ENCODE data around the gene ASPHD2.
A peak's percentile ranks its signal among the peaks of the same experiment; 100 is the strongest.

The ASPHD2 gene

DNA sequence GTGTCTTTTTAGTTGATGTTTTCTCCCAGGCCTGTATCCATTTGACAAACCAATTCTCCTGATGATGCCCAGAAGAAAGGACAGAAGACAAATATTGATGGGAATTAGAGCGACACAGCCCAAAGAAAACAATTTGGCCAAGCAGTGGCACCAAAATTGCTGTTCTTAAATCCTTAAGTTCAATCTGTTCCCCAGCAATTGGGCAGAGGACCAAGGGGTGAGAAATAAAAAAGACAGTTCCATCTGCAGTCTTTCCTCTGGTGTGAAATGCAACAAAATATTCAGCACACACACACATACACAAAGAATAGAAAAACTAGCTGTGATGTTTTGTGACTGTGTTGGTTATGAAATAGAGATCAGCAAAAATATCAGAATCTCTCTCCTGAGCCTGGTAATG, 38.0 kb upstream of the ASPHD2 start:
- TF ChIP-seq, protein P1, sequence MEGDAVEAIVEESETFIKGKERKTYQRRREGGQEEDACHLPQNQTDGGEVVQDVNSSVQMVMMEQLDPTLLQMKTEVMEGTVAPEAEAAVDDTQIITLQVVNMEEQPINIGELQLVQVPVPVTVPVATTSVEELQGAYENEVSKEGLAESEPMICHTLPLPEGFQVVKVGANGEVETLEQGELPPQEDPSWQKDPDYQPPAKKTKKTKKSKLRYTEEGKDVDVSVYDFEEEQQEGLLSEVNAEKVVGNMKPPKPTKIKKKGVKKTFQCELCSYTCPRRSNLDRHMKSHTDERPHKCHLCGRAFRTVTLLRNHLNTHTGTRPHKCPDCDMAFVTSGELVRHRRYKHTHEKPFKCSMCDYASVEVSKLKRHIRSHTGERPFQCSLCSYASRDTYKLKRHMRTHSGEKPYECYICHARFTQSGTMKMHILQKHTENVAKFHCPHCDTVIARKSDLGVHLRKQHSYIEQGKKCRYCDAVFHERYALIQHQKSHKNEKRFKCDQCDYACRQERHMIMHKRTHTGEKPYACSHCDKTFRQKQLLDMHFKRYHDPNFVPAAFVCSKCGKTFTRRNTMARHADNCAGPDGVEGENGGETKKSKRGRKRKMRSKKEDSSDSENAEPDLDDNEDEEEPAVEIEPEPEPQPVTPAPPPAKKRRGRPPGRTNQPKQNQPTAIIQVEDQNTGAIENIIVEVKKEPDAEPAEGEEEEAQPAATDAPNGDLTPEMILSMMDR (IDR thresholded peaks at IDR 0.05; ENCODE audit: borderline replicate concordance, control extremely low read depth, extremely low read depth, insufficient read depth, missing control alignments), result no peak
- in situ Hi-C loops (cut with MboI; ENCODE audit: low sequenced_read_pairs, unreplicated experiment), result no loop called here
- DNase-seq (ENCODE audit: low spot score), result no peak

DNA sequence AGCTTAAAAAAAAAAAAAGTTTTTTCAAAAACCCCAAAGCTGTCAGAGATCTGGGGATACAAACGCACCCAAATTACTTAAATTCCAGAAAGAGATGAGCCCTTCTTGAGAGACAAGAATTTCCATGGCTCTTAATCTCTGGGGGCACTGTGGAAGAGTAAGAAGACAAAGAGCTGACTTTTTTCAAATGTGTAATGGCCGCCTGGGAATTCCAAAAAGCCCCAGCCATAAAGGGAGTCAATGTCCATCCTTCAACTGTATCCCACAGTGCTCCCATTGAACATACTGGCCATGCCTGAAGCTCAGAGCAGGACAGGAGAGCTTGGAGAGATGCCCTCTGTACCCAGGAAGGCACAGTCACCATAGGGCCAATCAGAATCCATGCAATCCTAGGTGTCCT, 37.4 kb upstream of the ASPHD2 start:
- no peak for DNase-seq (ENCODE audit: low spot score)
- in situ Hi-C loops (cut with MboI; ENCODE audit: low sequenced_read_pairs, unreplicated experiment), result no loop called here
- TF ChIP-seq, protein P1 (IDR thresholded peaks at IDR 0.05; ENCODE audit: borderline replicate concordance, control extremely low read depth, extremely low read depth, insufficient read depth, missing control alignments), result no peak

DNA sequence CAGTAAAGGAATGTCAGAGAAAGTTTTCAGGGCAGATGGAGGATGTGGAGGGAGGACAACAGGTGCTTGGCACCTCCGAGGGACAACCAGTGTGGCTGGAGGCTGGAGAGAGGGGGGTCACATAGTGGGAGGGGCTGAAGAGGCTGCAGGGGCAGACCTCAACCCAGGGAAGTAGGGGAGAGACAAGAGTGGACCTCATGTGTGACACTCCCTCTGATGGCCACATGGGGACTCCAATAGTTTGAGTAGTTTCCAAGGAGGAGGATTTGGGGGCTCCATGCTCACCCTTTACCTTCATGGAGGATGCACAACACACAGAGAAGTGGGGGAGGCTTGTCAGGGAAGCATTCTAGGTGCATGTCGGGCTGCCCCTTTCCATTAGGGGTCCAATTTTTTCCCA, 35.1 kb upstream of the ASPHD2 start:
- no peak for DNase-seq (ENCODE audit: low spot score)
- in situ Hi-C loops (cut with MboI; ENCODE audit: low sequenced_read_pairs, unreplicated experiment), result no loop called here
- TF ChIP-seq, protein P1 (IDR thresholded peaks at IDR 0.05; ENCODE audit: borderline replicate concordance, control extremely low read depth, extremely low read depth, insufficient read depth, missing control alignments), result no peak

DNA sequence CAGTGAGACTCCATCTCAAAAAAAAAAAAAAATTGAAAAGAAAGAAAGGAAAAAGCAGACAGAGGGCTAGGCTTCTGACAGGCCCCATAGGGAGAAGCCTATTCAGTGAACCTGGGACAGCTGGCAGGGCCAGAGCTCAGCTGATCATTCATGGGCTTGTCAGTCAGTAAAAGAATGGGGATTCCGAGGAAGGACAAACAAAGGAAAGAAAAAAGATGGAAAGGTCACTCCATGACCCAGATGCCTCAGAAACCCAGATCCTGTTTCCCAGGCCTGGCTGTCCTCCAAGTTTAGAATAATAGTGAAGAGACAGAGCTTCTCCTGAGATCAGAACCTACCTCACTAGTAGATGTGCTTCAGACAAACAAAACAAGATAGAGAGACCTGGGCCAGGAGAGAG, 34.3 kb upstream of the ASPHD2 start:
- in situ Hi-C loops (cut with MboI; ENCODE audit: low sequenced_read_pairs, unreplicated experiment), result no loop called here
- no peak for DNase-seq (ENCODE audit: low spot score)
- TF ChIP-seq, protein P1 (IDR thresholded peaks at IDR 0.05; ENCODE audit: borderline replicate concordance, control extremely low read depth, extremely low read depth, insufficient read depth, missing control alignments), result no peak

DNA sequence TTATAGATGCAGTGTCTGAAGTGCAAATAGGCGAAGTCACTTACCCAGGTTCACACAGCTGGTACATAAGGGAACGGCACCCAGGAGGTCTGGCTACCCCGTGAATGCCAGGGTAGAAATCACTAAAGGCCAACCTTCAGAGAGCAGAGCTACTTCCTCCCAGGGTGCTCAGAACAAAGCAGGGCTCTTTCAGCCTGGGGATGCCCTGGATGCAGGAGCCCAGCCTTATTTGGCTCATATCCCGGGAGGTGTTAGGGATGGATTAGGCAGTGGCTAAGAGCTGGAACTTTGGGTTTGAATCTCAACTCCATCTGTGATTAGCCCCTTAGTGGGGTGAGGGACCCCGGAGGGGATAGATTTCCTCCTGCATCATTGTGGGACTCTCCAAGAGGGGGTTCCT, 33.1 kb upstream of the ASPHD2 start:
- DNase-seq (ENCODE audit: low spot score), result no peak
- in situ Hi-C loops (cut with MboI; ENCODE audit: low sequenced_read_pairs, unreplicated experiment), result no loop called here
- TF ChIP-seq, protein P1 (IDR thresholded peaks at IDR 0.05; ENCODE audit: borderline replicate concordance, control extremely low read depth, extremely low read depth, insufficient read depth, missing control alignments), result no peak

DNA sequence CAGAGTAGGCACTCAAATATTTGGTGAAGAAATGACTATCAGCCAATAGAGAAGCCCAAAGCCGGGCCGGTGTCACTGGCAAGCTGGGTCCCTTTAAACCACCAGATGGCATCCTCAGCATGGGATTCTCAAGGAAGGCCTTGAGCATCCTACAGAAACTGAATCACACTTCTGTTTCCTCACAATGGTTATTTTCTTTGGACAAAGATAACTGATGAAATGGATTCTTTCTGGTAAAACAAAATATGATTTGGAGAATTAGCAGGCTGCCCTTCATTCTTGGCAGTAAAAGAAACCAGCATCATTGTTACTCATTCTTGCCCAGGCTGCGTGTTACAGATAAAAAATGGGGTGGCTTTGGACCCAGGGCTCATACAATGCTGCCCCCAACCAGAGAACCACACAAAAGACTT, 30.3 kb upstream of the ASPHD2 start:
- in situ Hi-C loops (cut with MboI; ENCODE audit: low sequenced_read_pairs, unreplicated experiment), result no loop called here
- TF ChIP-seq, protein P1 (IDR thresholded peaks at IDR 0.05; ENCODE audit: borderline replicate concordance, control extremely low read depth, extremely low read depth, insufficient read depth, missing control alignments), result peak; percentile 60
- DNase-seq (ENCODE audit: low spot score), result peak; percentile 57

DNA sequence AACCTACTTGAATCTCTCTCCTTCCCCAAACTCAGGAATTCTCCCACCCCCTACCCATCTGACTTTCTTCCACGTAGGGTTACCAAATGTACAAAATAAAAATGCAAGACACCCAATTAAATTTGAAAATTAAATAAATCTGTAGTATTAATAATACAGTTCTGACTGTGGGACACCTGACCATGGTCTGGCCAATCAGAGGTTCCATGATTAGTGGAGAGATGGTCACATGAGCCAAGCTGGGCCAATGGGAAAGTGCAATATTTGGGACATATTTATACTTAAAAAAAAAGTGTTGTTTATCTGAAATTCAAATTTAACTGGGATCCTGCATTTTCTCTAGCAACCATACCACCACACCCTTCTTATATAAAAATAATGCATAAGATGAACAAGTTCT, 29.8 kb upstream of the ASPHD2 start:
- TF ChIP-seq, protein P1 (IDR thresholded peaks at IDR 0.05; ENCODE audit: borderline replicate concordance, control extremely low read depth, extremely low read depth, insufficient read depth, missing control alignments), result no peak
- in situ Hi-C loops (cut with MboI; ENCODE audit: low sequenced_read_pairs, unreplicated experiment), result no loop called here
- DNase-seq (ENCODE audit: low spot score), result no peak
